Measurements from ENCODE around the gene GK.
A peak's percentile ranks its signal among the peaks of the same experiment; 100 is the strongest.
"Not testable (repeated sequence)": the region's sequence is repeated elsewhere in the genome, so short reads cannot be mapped to it uniquely, and the experiment has no call there.

The GK gene

DNA sequence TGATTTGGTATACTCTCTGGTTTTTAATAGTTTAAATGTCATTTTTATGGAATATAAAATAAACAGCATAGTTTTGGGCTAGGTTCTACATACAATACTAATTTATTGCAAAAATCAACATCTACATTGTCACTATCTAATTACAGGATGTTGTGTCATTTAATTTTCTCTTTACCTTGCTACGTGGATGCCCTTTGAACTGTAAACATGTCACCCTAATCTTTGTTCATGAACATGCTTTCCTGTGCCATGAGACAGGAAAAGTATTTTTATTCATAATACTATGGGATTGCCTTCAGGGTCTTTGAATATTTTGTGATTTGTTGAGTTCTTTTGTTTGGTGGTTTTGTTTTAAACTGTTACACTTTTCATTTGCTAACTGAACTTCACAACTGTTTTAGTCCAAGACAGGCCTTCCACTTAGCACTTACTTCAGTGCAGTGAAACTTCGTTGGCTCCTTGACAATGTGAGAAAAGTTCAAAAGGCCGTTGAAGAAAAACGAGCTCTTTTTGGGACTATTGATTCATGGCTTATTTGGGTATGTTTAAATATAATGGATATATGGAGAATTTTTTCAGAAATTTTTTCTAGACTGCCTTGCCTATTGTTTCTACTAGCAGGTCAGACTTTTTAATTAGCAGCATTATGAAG lies 40.9 kb downstream of the GK start:
- DNase-seq (ENCODE audit: low read depth in 3 of 3, low spot score in 1 of 3) = no peak

DNA sequence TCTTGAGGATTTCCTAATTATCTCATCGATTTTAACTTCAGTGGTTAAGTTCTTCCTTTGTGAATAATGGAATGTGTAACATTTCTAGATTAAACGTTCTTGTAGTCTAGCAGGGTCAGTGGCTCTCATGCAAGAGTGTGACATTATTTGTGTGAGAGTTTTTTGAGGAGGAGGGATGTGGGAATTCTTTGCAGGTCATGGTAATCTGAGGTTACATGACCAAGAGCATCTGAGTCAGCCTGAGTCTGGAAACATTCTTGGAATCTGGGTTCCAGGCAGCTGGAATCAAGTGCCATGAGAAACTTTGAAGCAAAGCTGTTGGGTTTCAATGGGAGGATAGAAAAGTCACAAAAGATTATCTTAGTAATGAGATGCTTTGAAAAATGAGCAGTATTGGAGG lies 49.5 kb downstream of the GK start:
- no peak for DNase-seq (ENCODE audit: low read depth in 3 of 3, low spot score in 1 of 3)

DNA sequence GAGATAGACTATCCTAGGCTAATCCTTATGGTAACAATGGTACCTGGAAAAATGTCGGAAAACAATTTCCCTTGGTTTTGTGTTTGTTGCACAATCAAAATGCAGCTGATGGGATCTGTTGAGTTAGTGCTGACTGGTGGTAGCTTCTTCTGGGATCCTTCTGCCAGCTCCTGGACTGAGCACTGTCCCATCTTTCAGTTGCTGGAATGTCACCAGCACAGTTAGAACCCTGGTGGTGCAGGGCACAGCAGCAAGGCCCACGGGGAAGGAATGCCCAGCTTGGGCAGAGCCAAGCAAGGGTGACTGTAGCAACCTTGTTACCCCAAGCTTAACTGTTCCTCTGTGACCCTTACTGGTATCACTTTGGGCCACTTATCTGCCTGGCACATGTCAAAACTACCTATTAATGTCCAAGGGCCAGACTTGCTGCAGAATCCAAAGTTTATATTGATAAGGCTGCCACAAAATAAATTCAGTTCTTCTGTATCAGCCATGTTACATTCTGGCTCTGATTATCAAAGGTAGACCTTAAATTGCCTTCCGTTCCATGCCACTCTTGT lies 53.1 kb downstream of the GK start:
- no peak for DNase-seq (ENCODE audit: low read depth in 3 of 3, low spot score in 1 of 3)

DNA sequence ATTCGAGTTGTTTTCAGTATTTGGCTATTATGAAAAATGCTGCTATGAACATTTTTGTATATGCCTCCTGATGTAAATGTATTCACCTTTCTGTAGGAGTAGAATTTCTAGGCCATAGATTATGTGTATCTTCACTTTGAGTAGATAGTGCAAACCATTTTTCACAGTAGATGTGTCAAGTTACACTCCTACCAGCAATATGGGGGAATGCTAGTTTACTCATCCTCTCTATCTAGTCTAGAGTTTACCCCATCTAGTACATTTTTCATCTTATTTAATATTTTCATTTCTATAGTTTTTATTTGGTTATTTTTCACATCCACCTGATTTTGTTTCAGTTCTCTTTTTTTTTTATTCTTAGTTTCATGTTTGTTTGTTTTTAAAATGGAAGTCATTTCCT lies 59.0 kb downstream of the GK start:
- DNase-seq (ENCODE audit: low read depth in 3 of 3, low spot score in 1 of 3) = no peak

DNA sequence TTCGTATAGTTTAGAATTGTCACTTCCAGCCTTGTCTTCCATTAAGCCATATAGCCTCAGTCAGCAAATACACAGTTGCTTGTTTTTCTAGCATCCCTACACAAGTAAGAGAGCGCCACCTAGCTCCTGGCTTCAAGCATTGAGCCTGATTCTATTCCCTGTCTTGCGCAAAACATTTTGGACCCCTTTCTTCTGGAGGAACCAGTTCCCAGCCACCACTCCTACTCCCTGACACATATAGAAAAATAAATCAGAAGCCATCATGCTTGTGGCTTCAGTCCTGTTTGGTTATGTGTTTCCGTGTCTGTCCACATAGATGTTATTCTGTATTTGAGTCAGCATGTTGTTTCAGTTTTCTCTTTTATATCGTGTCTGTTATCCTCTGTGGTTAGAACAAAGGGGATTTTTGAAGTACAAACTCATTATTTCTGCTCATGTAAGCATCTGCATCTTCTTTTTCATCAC lies 59.9 kb downstream of the GK start:
- peak in 1 of 3 donors; percentile 10 for DNase-seq (ENCODE audit: low read depth in 3 of 3, low spot score in 1 of 3)

DNA sequence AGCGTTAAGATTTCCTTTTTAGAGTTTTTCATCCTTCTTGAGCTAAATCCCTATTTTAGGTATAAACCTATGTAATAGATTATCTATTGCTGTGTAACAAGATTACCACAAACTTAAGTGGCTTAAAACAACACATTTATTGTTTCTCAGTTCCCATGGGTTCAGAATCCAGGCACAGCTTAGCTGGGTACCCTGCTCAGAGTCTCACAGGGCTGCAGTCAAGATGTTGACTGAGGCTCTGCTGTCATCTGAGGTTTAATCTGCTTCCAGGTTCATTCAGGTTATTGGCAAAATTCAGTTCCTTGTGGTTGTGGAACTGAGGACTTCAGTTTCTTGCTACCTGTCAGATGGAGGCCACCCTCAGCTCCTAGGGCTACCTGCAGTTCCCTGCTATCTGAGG lies 60.9 kb downstream of the GK start:
- no peak for DNase-seq (ENCODE audit: low read depth in 3 of 3, low spot score in 1 of 3)

DNA sequence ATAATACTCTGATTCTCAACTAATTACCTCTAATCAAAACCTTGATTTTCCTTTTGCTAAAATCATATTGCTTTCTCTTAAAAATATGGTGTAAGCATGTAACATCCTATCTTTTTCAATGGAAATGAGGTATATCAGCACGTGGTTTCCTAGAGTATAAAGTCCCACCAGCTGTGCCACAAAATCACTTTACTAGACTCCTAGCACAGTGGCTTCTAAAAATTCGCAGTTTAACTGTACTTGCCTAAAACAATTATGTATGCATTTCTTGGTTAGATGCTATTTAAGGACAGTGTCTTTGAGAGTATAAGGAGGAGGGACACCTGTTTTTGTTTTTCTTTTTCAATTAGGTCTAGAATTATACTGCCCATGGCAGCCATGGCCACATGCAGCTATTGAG lies 62.8 kb downstream of the GK start:
- DNase-seq (ENCODE audit: low read depth in 3 of 3, low spot score in 1 of 3) = no peak

DNA sequence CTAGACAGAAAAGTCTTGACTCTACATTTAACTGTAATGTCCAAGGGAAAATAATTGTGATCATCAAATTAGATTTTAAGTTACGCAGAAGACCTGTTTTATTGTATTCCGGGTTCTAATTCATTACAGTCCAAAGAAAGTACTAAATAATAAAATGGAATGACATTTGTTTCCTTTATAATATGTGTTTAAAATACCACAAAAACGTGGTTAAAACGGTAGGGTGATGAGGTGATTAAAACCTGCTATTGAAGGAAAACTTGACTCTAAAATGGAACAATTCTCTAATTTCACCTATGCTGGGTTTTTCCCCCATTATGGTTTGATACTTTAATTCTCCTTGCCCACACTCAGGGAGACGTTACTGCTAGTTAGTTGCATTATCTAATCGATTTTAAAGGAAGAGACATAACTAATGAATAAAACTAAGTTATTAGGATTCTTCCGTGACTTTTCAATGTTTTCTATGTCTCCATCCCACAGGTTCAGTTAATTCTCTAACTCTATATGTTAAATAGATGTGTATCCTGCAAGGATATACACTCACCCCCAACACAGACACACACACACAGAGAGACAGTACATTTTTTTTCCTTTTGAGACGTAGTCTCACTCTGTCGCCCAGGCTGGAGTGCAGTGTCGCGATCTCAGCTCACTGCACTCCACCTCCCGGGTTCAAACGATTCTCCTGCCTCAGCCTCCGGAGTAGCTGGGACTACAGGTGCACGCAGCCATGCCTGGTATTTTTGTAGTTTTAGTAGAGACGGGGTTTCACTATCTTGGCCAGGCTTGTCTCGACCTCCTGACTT lies 80.8 kb downstream of the GK start:
- no peak for DNase-seq (ENCODE audit: low read depth in 3 of 3, low spot score in 1 of 3)

DNA sequence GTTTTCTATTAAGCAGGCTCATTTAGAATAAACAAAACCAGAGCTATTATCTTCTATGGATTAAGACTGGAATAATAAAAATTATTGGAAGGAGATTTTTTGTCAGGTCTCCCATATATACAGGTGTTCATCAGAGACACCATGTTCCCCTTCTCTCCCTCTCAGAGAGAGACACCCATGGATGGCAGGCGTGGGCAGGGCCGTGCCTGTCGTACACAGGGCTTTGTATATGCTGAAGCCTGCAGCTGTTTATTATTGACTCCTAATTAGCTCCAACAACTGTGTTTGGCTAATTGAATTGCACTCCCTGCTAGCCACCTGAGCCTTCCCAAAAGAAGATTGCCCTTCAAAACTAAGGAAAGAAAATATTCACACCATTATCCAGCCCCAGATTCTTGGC lies 81.6 kb downstream of the GK start:
- no peak for DNase-seq (ENCODE audit: low read depth in 3 of 3, low spot score in 1 of 3)

DNA sequence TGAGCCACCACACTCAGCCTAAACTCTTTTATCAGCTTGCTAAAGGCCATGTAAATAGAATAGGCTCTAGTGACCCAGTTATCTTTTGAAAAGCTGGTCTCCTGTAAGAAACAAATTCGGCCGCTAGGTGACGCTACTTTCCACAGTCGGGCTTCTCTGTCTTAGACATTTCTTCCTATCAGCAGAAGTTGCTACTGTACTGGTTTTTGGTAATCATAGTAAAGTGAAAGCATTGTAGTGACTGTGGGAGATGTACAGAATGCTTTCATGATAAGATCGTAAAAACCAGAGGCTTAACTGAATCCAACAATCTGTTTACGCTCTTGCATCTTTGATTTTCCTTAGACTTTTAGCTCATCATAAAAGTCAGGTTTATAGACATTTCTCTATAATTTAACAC lies 82.6 kb downstream of the GK start:
- DNase-seq (ENCODE audit: low read depth in 3 of 3, low spot score in 1 of 3) = peak; percentile 2 to 51 (median 41)

DNA sequence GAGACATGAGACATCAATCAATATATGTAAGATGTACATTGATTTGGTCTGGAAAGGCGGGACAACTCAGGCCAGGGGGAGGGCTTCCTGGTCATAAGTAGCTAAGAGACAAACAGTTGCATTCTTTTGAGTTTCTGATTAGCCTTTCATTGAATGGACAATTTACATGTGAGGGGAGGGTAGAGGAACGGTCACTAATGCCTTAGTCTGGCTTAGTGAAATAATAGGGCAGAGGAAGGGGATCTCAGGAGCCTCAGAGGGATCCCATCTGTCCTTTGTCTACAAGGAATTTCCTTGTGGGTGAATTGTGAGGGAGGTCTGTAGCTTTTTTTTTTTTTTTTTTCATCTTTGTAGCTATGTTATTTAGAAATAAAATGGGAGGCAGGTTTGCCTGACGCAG lies 88.3 kb downstream of the GK start:
- no peak for DNase-seq (ENCODE audit: low read depth in 3 of 3, low spot score in 1 of 3)

DNA sequence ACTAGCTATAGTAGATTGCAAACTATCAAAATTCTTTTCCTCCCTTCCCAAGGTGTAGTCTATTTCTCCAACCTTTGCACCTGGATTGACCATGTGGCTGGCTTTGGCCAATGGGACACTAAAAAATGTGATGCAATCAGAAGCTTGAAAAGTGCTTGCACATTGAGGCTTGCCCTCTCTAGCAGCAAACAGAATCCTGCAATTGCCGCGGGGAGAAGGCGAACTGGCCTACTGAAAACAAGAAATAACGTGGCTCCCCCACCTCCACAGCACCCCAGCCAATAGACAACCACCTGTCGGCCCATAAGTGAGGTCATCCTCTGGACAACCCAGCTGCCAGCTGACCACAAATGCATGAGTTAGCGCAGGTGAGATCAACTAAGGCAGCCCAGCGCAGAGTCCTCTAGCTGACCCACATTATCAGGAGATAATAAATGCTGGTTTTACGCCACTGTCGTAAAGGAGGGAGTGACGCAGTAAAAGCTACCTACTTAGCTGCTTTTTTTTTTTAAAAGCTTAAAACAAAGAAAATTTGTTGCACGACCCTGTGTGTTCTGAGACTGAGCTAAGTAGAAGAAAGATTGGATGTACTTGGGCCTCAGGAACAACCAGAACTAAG lies 95.2 kb downstream of the GK start:
- no peak for DNase-seq (ENCODE audit: low read depth in 3 of 3, low spot score in 1 of 3)

DNA sequence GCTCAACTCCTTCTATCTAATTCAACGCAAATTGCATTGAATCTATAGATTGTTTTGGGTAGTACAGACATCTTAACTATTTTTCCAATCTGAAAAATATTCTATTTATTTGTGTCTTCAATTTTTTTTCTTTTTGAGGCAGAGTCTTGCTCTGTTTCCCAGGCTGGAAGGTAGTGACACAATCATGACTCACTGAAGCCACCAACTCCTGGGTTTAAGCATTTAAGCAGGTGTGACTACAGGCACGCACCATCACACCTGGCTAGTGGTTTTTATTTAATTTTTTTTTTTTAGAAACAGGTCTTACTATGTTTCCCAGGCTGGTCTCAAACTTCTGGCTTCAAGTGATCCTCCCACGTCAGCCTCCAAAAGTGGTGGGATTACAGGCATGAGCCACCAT lies 98.3 kb downstream of the GK start:
- no peak for DNase-seq (ENCODE audit: low read depth in 3 of 3, low spot score in 1 of 3)

DNA sequence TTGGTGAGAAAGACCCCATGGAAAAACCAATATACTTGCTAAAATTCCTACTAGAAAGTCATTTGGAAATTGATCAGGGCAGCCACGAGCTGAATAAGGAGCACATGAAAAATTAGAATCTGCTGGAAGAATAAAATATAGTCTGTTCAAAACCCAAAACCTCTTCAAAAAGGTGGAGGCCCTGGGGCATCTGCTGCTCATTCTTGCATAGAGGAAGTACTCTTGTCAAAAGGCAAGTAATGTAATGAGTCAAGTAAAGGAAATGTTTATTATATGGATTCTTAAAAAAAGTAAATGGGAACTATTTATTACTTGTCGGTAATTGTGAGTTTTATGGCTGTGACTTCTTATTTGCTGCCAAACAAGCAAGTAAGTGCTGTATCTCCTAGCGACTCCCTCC lies 109.5 kb downstream of the GK start:
- DNase-seq (ENCODE audit: low read depth in 3 of 3, low spot score in 1 of 3) = no peak

DNA sequence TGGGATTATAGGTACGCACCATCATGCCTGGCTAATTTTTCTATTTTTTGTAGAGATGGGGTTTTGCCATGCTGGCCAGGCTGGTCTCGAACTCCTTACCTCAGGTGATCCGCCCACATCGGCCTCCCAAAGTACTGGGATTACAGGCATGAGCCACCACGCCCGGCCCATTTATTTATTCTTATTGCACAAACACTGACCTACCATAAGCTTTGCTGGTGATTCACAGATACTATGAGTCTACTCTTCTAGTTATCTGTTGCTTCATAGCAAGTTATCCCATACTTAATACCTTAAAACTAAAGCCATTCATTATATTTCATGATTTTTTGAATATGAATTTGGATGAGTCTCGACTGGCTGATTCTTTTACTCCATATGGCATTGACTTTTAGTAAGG lies 120.5 kb downstream of the GK start:
- DNase-seq (ENCODE audit: low read depth in 3 of 3, low spot score in 1 of 3) = not testable (repeated sequence)

DNA sequence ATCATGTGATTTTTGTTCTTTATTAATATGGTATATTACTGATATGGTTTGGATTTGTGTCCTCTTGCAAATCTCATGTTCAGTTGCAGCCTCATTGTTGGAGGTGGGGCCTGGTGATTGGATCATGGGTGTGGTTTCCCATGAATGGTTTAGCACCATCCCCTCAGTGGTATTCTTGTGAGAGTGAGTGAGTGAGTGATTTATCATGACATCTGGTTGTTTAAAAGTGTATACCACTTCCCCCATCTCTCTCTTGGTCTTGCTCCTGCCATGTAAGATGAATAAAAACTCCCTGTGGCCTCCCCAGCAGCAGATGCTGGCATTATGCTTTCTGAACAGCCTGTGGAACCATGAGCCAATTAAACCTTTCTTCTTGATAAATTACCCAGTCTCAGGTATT lies 124.4 kb downstream of the GK start:
- DNase-seq (ENCODE audit: low read depth in 3 of 3, low spot score in 1 of 3) = no peak

DNA sequence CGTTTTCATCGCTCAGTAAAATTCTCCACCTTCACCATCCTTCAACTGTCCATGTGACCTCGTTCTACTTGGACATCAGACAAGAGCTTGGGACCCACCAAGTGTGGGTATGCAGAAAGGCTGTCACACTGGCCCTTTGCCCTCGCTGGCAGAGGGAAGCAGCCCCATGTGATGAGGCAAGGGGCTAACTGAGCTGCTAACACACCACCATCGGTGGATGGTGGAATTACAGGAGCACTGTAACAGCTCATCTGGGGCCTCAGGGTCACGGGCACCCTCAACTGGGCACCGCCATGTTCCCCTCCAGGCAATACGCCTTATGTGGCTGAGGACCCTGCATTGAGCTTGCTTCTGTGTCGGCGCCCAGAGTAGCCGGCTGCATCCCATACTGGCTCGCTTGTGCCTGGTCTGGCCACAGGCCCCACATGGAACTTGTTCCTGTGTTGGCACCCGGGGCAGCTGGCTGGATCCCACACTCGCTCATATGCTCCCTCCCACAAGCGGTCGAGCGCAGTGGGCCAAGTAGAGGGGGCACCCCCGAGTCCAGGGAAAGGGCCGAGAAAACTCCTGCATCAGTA lies 126.3 kb downstream of the GK start:
- no peak for DNase-seq (ENCODE audit: low read depth in 3 of 3, low spot score in 1 of 3)
